ENCODE data around the gene TMED9. TPM values are rescaled to one million over a fixed set of nuclear protein-coding genes. Genes with fewer than 3 reads are reported as not detected.

TMED9 gene
- total and polyA plus RNA-seq, 12 donors, result 48.3 to 310 (median 69.5) TPM

DNA sequence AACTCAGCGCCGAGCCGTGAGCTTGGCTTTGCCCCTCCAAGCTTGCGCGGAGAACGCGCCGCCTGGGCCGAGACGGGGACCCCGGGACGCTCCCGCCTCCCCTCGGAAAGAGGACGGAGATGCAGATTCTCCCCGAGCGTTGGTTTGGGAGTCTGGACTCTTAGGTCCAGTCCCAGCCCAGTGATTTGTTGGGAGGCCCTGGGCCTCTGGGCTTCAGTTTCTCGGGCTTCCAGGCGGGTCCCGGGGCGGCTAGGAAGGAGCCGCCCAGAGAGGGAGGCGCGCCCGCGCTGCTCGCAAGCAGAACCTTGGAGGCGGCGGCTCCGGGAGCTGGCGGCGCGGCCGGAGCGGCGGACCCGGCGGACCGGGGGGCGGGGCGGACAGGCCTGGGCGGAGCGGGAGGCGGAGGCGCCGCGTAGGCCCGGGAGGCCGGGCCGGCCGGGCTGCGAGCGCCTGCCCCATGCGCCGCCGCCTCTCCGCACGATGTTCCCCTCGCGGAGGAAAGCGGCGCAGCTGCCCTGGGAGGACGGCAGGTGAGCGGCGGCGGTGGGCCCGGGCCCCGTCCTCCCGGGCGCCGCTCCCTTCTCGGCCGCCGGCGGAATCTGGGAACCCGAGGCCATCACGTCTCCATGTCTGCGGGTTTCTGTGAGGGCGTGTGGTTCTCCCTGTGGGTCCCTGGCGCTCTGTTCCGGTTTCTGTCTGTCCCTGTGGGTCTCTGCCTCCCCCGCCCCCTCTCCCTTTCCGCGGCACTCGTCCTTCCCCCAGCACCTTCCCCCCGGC is 7.9 kb downstream of the TMED9 start, which contains the start of gene B4GALT7:
TSS of gene B4GALT7 (plus strand) at position 402 of the 777 bp plus-strand sequence. CDS start at position 481, 79 bp downstream.
- ATAC-seq (peak; percentile 92 to 99 (median 96)), DNase-seq (peak; percentile 77 to 91)
- Histone ChIP-seq H3K9me3 (no peaks in the 10 kb centered on the region), H3K27ac (peak within 1 kb of the TSS; percentile 82 to 96 (median 91)), H3K27me3 (no peaks in the 10 kb centered on the region), H3K36me3 (peaks cover 0 to 28% (median 12%) of the 10 kb centered on the region in 9 donors), H3K4me3 (peak within 1 kb of the TSS; percentile 71 to 99 (median 88)), H3K4me1 (peaks cover 3 to 27% (median 20%) of the 10 kb centered on the region in 9 donors)
- WGBS, 2 donors, result 0% methylated on average over 65 to 86 of the region's 86 CpGs
- intact Hi-C loops (cut with DNase I), result loop anchor here in 2 of 10 donors (10.0 kb wide), 2 partner anchors 55 to 75 kb away; no protein-coding TSS in a partner anchor
- TF ChIP-seq, protein P1, sequence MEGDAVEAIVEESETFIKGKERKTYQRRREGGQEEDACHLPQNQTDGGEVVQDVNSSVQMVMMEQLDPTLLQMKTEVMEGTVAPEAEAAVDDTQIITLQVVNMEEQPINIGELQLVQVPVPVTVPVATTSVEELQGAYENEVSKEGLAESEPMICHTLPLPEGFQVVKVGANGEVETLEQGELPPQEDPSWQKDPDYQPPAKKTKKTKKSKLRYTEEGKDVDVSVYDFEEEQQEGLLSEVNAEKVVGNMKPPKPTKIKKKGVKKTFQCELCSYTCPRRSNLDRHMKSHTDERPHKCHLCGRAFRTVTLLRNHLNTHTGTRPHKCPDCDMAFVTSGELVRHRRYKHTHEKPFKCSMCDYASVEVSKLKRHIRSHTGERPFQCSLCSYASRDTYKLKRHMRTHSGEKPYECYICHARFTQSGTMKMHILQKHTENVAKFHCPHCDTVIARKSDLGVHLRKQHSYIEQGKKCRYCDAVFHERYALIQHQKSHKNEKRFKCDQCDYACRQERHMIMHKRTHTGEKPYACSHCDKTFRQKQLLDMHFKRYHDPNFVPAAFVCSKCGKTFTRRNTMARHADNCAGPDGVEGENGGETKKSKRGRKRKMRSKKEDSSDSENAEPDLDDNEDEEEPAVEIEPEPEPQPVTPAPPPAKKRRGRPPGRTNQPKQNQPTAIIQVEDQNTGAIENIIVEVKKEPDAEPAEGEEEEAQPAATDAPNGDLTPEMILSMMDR (IDR thresholded peaks at IDR 0.05), result peak in 2 of 9 donors; percentile 6 to 7

GRCh38 chr5:177600508-177601018 is 8.6 kb downstream of the TMED9 start:
- Histone ChIP-seq H3K27ac (peak overlapping the region in 9 of 10 donors; percentile 82 to 96 (median 91)), H3K4me1 (peaks cover 3 to 27% (median 20%) of the 10 kb centered on the region in 9 donors), H3K27me3 (no peaks in the 10 kb centered on the region), H3K9me3 (no peaks in the 10 kb centered on the region), H3K4me3 (peak overlapping the region; percentile 71 to 99 (median 88)), H3K36me3 (peaks cover 0 to 28% (median 8%) of the 10 kb centered on the region in 9 donors)
- ATAC-seq, result peak in 1 of 8 donors; percentile 29
- DNase-seq, result no peak
- TF ChIP-seq, protein P1 (IDR thresholded peaks at IDR 0.05), result no peak
- WGBS, 2 donors, result 4 to 7% methylated on average over 16 of the region's 16 CpGs
- intact Hi-C loops (cut with DNase I), result no loop called here

DNA sequence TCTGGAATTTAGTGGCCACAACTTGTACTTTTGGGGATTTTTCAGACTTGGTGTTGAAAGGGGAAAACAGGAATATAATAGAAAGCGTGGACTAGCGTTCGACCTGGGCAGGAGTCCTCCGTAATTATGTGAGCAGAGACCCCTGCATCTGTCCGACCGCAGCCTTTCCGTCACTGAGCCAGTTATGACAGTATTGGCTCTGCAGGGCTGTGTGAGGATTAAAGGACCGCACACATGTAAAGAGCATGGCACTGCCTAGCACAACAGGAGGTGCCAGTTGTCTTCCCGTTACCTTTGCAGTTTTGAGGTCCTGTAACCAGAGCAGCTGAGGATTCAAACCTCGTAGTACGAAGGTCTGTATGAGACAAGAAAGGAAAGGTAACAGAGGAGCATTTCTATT is 9.1 kb downstream of the TMED9 start:
- H3K27ac ChIP-seq, result peak overlapping the region in 1 of 10 donors; percentile 91
- WGBS, 2 donors, result 95% methylated on average over 11 of the region's 11 CpGs
- H3K36me3 ChIP-seq, result peaks cover 0 to 28% (median 5%) of the 10 kb centered on the region in 9 donors
- H3K4me1 ChIP-seq, result peaks cover 3 to 27% (median 20%) of the 10 kb centered on the region in 9 donors
- peak overlapping the region in 9 of 10 donors; percentile 71 to 99 (median 87) for H3K4me3 ChIP-seq
- intact Hi-C loops (cut with DNase I), result no loop called here
- ATAC-seq (no peak), DNase-seq (no peak)
- TF ChIP-seq, protein P1 (IDR thresholded peaks at IDR 0.05), result no peak
- H3K27me3 ChIP-seq, result no peaks in the 10 kb centered on the region
- H3K9me3 ChIP-seq, result no peaks in the 10 kb centered on the region

GRCh38 chr5:177601577-177602457 is 9.8 kb downstream of the TMED9 start:
- Histone ChIP-seq H3K27me3 (no peaks in the 10 kb centered on the region), H3K36me3 (peaks cover 0 to 24% (median 0%) of the 10 kb centered on the region in 9 donors), H3K9me3 (no peaks in the 10 kb centered on the region), H3K4me1 (peaks cover 3 to 27% (median 20%) of the 10 kb centered on the region in 9 donors), H3K27ac (no peak overlapping the region), H3K4me3 (no peak overlapping the region)
- ATAC-seq (no peak), DNase-seq (no peak)
- TF ChIP-seq, protein P1 (IDR thresholded peaks at IDR 0.05), result peak in 1 of 9 donors; percentile 7
- WGBS, 2 donors, result 85 to 90% methylated on average over 13 of the region's 13 CpGs
- intact Hi-C loops (cut with DNase I), result no loop called here
